Stimulated activated naive B cell treated with anti-CD40 and anti-IgM and Interleukin-4, amounts not matched to agents 10 μg/mL and 1 μg/mL and 100 μg/mL, for 72 hours (primary cell): ENCODE data around the gene DYNLT4.
"Not testable (repeated sequence)": the region's sequence is repeated elsewhere in the genome, so short reads cannot be mapped to it uniquely, and the experiment has no call there.

Source experiments
- ATAC-seq, 2 donors: fragments of 150-1000 bp; cut with Tn5 transposase; replicated peaks; 2 replicates each; pipeline ENCODE4 v1.10.0; 2021; ENCODE audit warnings: moderate library complexity in 1 of 2
- DNase-seq: peaks from one replicate; pipeline ENCODE4 v3.0.0; 2021
- H3K27ac Mint-ChIP-seq: one replicate; pipeline ENCODE4 v1.8.0; 2022; ENCODE audit warnings: mild to moderate bottlenecking, mixed read lengths
- H3K27me3 Mint-ChIP-seq, 2 donors: one replicate each; pipeline ENCODE4 v1.8.0; 2022; ENCODE audit warnings: mixed read lengths in 2 of 2
- H3K36me3 Mint-ChIP-seq, 2 donors: one replicate each; pipeline ENCODE4 v1.8.0; 2022; ENCODE audit warnings: mixed read lengths in 2 of 2, mild to moderate bottlenecking in 1 of 2
- H3K4me1 Mint-ChIP-seq, 2 donors: one replicate each; pipeline ENCODE4 v1.8.0; 2022; ENCODE audit warnings: mixed read lengths in 2 of 2, mild to moderate bottlenecking in 1 of 2
- H3K4me3 Mint-ChIP-seq, 2 donors: one replicate each; pipeline ENCODE4 v1.8.0; 2022; ENCODE audit warnings: mild to moderate bottlenecking in 2 of 2, mixed read lengths in 2 of 2, moderate library complexity in 1 of 2
- H3K9me3 Mint-ChIP-seq, 2 donors: one replicate each; pipeline ENCODE4 v1.8.0; 2022; ENCODE audit warnings: mixed read lengths in 2 of 2, mild to moderate bottlenecking in 1 of 2

The DYNLT4 gene

DNA sequence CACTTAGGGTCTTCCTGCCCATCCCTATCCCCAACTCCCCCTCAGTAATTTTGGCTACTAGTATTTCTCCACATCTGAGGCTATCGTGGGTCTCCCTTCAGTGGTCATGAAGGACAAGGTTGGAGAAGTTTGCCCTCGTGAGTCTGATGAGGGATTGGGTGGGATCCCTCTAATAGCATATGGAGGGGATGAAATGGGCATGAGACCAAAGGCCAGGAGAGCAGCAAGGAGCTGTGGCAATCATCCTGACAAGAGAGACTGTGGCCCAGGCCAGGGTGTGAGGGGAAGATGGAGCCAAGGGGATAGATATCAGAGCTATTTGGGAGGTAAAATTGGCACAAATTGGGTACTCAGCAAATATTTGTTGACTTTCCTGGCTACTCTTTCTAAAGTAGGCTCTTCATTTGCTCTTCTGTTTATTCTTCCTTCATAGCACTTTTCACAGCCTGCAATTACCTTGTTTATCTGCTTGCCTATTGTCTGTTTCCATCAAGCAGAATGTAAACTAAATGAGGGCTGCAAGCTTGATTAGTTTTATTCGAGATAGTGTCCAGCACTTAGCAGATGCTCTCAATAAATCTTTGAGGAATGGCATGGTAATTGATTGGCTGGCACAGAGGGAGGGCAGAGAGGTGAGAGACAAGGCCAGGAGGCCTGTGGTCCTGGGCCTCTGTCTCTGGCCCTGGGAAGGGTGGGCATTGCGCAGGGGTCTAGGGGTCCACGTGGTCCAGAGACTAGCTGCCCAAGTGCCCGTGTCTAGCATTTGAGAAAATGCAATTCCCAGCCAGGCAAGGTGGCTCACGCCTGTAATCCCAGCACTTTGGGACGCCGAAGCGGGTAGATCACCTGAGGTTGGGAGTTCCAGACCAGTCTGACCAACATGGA lies 8.4 kb downstream of the DYNLT4 start:
- Mint-ChIP-seq H3K36me3 (peaks cover 16 to 28% of the 10 kb centered on the region in 2 donors), H3K4me3 (peak overlapping the region in 1 of 2 donors; percentile 97), H3K9me3 (no peaks in the 10 kb centered on the region), H3K27me3 (no peaks in the 10 kb centered on the region), H3K27ac (peak overlapping the region; percentile 99), H3K4me1 (peaks cover 31 to 42% of the 10 kb centered on the region in 2 donors)
- DNase-seq = no peak
- no peak for ATAC-seq

DNA sequence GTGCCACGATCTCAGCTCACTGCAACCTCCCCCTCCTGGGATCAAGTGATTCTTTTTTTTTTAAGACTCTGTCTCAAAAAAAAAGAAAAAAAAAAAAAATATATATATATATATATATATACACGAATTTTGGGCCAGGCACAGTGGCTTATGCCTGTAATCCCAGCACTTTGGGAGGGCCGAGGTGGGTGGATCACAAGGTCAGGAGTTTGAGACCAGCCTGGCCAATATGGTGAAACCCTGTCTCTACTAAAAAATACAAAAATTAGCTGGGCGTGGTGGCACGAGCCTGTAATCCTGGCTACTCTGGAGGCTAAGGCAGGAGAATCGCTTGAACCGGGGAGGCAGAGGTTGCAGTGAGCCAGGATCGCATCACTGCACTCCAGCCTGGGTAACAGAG lies 9.3 kb downstream of the DYNLT4 start:
- peaks cover 25 to 37% of the 10 kb centered on the region in 2 donors for H3K4me1 Mint-ChIP-seq
- not testable (repeated sequence) for H3K27ac Mint-ChIP-seq, DNase-seq, H3K27me3 Mint-ChIP-seq, H3K9me3 Mint-ChIP-seq, H3K4me3 Mint-ChIP-seq, ATAC-seq
- peaks cover 12 to 19% of the 10 kb centered on the region in 2 donors for H3K36me3 Mint-ChIP-seq

DNA sequence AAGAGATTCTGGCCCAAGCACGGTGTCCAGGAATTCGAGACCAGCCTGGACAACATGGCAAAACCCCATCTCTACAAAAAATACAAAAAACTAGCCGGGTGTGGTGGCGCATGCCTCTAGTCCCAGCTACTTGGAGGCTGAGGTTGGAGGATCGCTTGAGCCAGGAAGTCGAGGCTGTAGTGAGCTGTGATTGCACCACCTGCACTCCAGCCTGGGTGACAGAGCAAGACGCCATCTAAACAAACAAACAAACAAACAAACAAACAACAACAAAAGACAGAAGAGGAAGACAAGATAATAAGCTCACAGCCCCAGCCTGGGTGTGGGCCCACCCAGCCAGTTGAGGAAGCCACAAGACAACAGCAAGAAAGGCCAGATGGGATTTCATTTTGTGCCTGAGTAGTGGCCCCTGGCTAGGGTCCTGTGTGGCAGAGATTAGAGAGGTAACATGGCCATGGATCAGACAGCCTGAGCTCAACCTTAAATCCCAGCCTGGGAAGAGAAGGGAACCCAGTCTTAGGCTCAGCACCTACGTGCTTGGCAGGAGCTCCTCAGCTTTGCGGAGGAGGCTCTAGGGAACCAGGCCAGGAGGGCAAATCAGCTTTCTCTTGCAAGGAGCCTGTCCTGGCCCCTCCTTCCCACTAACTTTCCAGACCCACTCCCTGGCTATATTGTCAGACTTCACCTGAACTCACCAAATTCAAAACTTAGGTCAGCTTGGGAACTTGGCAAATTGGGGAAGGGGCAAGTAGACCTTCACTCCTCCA lies 14.2 kb downstream of the DYNLT4 start:
- H3K27me3 Mint-ChIP-seq = no peaks in the 10 kb centered on the region
- no peak overlapping the region for H3K4me3 Mint-ChIP-seq
- DNase-seq (no peak), ATAC-seq (no peak)
- H3K27ac Mint-ChIP-seq = no peak overlapping the region
- H3K36me3 Mint-ChIP-seq = no peaks in the 10 kb centered on the region
- peaks cover 3 to 5% of the 10 kb centered on the region in 2 donors for H3K4me1 Mint-ChIP-seq
- no peaks in the 10 kb centered on the region for H3K9me3 Mint-ChIP-seq

DNA sequence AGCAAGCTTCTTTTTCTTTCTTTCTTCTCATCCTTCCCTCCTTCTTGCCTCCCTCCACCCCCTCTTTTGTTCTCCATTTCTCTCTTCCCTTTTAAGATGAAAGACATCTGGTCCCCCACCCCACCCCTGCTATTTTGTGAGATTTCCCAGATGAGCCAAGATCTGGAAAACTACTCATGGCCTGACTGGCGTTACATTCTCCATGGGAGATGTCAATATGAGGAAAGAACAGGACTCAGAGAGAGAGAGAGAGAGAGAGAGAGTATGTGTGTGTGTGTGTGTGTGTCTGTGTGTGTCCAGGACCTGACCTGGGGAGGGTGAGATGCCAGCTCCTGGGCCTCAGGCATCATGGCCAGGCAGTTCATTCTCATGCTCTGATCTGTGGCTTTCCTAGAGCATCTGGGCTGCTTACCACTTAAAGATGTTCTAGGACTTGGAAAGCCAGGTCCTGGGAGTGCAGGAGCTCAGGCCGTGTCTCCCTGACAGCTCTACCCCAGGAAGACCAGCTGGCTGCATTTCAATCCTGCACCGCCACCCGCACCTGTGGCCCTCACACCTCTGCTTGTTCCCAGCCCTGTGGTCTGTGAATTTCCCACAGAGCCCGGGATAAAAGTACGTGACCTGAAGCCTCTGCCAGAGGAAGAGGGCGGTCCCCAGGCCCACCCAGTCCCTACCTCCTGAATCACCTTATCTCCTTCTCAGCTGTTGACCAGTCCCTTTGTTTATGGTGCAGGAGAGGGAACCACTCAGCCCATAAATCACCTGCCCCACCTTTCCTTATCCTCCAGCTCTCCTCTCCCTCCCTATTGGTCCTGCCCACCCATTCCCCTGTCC lies 16.0 kb downstream of the DYNLT4 start:
- ATAC-seq (no peak), DNase-seq (no peak)
- H3K9me3 Mint-ChIP-seq = no peaks in the 10 kb centered on the region
- no peak overlapping the region for H3K27ac Mint-ChIP-seq
- H3K27me3 Mint-ChIP-seq = no peaks in the 10 kb centered on the region
- peaks cover 8 to 11% of the 10 kb centered on the region in 2 donors for H3K4me1 Mint-ChIP-seq
- H3K4me3 Mint-ChIP-seq = no peak overlapping the region
- H3K36me3 Mint-ChIP-seq = no peaks in the 10 kb centered on the region

DNA sequence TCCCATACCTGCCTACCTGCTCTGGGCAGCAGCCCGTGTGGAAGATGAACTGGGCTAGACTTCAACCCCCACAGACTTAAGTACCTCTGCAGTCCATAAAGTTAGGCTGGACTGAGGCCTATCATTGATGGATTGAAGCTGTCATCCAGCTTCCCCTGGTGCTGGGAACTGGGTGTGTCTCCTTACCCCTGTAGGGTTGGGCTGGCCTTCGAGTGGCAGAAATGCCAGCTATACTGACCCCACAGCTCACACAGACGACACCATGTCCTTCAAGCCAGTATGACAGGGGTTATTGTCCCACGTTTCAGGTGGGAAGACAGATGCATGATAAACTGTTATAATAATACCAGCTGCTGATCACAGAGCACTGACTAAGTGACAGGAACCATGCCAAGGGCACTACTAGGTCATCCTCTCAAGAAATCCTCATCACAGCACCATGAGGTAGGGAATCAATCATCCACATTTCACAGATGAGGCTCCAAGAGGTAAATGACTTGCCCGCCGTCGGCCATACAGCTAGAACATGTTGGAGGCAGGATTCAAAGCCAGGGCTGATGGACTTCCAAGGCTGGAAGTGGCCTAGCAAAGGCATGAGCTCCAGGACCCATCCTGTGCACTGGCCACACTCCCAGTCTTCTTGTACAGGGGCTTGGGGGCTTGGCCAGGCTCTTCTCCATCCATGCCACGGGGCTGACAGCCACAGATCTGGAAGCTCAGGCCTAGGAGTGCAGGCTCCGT lies 18.9 kb downstream of the DYNLT4 start, which contains the start of gene BEST4:
TSS of gene BEST4 (minus strand) at position 51 of the 741 bp plus-strand sequence. CDS start 465 bp downstream, outside the sequence.
- peaks cover 18 to 32% of the 10 kb centered on the region in 2 donors for H3K4me1 Mint-ChIP-seq
- H3K36me3 Mint-ChIP-seq = peaks cover under 1 to 1% of the 10 kb centered on the region in 2 donors
- ATAC-seq (no peak), DNase-seq (no peak)
- H3K9me3 Mint-ChIP-seq = no peaks in the 10 kb centered on the region
- no peak within 1 kb of the TSS for H3K4me3 Mint-ChIP-seq
- H3K27me3 Mint-ChIP-seq = no peaks in the 10 kb centered on the region
- H3K27ac Mint-ChIP-seq = no peak within 1 kb of the TSS

DNA sequence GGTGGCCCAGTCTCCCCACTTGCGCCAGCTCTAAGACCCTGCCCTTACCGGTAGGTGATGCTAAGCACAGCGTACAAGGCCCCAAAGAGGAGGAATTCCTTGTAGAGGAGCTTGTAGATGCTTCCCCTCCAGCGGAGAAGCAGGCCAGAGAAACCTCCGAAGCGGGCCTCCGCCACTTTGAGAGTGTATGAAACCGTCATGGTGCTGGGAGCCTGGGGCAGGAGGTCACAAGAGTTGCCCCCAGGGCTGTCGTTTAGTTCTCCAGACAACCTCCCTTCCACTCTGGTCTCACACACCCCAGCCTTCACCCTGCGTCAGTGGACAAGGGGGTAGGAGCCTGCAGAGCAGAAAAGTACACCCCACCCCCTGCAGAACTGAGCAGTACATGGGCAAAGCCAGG lies 19.6 kb downstream of the DYNLT4 start:
- no peak for DNase-seq
- peaks cover 2 to 4% of the 10 kb centered on the region in 2 donors for H3K36me3 Mint-ChIP-seq
- no peak for ATAC-seq
- peaks cover 20 to 40% of the 10 kb centered on the region in 2 donors for H3K4me1 Mint-ChIP-seq
- no peak overlapping the region for H3K4me3 Mint-ChIP-seq
- H3K27me3 Mint-ChIP-seq = no peaks in the 10 kb centered on the region
- H3K27ac Mint-ChIP-seq = no peak overlapping the region
- H3K9me3 Mint-ChIP-seq = no peaks in the 10 kb centered on the region

DNA sequence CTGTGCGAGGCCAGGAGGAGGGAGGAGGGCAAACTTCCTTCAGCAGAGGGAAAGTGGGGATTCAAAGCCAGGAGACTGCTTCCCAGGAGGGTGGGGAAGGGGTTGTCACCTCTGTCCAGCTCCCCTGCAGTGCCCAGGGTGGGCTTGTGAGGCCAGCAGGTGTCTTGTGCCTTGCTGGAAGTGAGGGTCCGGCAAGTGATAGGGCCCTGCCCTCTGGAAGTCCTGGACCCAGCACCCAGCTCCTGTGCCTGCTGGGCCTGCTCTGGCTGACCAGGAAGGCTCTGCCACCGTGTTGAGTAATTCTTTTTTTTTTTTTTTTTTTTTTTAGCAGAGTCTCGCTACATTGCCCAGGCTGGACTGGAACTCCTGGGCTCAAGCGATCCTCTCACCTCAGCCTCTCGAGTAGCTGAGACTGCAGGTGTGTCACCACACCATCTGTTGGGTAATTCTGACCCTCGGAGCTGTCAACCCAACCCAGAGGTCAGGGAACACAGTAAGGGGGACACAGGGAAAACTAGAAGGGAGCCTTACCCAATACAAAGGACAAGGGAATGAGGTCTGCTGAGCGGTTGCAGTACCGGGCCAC lies 20.2 kb downstream of the DYNLT4 start:
- H3K27ac Mint-ChIP-seq = peak overlapping the region; percentile 89
- no peaks in the 10 kb centered on the region for H3K9me3 Mint-ChIP-seq
- DNase-seq (no peak), ATAC-seq (no peak)
- H3K4me1 Mint-ChIP-seq = peaks cover 20 to 46% of the 10 kb centered on the region in 2 donors
- H3K4me3 Mint-ChIP-seq = peak overlapping the region; percentile 69 to 80
- no peaks in the 10 kb centered on the region for H3K27me3 Mint-ChIP-seq
- H3K36me3 Mint-ChIP-seq = peaks cover 6 to 8% of the 10 kb centered on the region in 2 donors

DNA sequence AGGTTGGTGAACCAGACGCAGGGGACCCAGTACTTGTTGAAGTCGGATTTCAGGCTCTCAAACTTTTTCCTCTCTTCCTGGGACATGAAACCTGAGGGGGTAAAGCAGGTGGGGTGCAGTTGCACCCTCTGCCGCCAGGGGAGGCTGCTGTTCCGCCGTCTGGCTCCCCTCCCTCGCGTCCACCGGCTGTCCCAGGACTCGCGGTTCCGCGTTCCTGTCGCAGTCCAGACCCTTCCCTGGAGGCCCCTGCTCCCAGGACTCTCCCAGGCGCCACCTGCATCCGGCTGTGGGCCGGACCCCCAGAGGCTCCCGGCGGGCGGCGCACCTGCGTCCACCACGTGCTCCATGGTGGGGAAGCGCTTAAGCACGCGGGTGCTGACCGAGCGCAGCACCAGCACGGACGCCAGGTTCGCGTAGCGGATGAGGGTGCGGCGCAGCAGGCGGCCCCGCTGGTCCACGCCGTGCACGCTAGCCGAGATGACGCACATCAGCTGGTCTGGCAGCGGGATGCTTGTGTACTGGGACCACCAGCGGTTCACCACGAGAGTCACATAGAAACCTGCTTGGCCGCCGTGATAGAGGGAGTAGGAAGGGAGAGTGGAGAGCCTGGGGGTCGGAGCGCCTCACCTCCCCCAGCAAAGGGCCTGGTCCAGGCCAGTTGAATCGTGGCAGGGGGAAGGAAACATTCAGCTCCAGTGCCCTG lies 20.9 kb downstream of the DYNLT4 start:
- H3K9me3 Mint-ChIP-seq = no peaks in the 10 kb centered on the region
- peak overlapping the region; percentile 69 to 80 for H3K4me3 Mint-ChIP-seq
- H3K27me3 Mint-ChIP-seq = no peaks in the 10 kb centered on the region
- H3K27ac Mint-ChIP-seq = peak overlapping the region; percentile 89
- H3K4me1 Mint-ChIP-seq = peaks cover 22 to 52% of the 10 kb centered on the region in 2 donors
- ATAC-seq (peak; percentile 78 to 82), DNase-seq (peak; percentile 68)
- H3K36me3 Mint-ChIP-seq = peaks cover 13 to 14% of the 10 kb centered on the region in 2 donors

DNA sequence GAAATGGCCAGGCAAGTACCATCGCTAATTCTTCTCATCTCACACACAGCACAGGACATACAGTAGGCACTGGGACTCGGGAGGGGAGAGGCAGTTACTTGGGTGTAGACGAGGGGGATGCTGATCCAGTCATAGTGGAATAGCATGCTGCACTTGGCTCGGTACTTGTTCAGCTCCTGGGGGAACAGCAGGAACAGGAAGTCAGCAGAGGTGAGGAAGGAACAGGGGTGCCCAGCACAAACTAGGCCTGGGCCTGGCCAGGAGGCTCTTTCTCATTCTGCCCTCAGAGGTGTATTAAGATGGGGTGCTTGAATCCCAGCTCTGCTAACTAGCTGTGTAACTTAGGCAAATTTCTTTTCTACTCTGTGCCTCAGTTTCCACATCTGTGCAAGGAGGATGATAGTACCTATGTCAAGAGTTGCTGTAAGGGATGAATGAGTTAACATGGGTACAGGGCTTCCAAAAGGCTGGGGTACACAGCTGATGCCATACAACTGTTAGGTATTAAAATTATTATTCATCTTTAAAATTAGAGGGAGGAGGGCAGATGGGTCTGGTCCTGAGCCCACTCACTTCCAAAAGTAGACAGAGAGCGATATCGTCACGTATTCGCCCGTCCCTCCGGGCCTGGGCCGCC lies 21.5 kb downstream of the DYNLT4 start:
- Mint-ChIP-seq H3K36me3 (peaks cover 17 to 21% of the 10 kb centered on the region in 2 donors), H3K27ac (peak overlapping the region; percentile 89), H3K4me1 (peaks cover 24 to 53% of the 10 kb centered on the region in 2 donors), H3K27me3 (no peaks in the 10 kb centered on the region), H3K4me3 (peak overlapping the region; percentile 69 to 80), H3K9me3 (no peaks in the 10 kb centered on the region)
- ATAC-seq = peak; percentile 2 to 10
- no peak for DNase-seq

DNA sequence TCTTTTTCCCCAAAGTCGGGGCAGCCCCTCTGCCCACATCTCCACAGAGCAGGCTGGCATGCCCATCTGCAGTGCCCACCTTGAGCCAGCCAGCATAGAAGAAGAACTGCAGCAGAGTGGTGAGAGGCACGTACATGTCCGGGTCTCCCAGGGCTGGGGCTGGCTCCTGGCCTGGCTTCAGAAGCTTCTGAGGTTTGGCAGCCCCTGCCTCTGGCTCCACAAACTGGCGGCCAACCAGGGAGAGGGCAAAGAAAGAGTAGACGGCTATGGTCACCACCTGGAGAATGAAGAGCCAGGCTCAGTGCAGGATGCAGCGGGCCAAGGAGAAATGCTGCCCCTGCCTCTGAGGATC lies 22.1 kb downstream of the DYNLT4 start:
- Mint-ChIP-seq H3K4me1 (peaks cover 28 to 53% of the 10 kb centered on the region in 2 donors), H3K27ac (peak overlapping the region; percentile 85), H3K27me3 (no peaks in the 10 kb centered on the region), H3K4me3 (peak overlapping the region; percentile 64 to 80), H3K9me3 (no peaks in the 10 kb centered on the region), H3K36me3 (peaks cover 22 to 27% of the 10 kb centered on the region in 2 donors)
- no peak for DNase-seq
- ATAC-seq = no peak

DNA sequence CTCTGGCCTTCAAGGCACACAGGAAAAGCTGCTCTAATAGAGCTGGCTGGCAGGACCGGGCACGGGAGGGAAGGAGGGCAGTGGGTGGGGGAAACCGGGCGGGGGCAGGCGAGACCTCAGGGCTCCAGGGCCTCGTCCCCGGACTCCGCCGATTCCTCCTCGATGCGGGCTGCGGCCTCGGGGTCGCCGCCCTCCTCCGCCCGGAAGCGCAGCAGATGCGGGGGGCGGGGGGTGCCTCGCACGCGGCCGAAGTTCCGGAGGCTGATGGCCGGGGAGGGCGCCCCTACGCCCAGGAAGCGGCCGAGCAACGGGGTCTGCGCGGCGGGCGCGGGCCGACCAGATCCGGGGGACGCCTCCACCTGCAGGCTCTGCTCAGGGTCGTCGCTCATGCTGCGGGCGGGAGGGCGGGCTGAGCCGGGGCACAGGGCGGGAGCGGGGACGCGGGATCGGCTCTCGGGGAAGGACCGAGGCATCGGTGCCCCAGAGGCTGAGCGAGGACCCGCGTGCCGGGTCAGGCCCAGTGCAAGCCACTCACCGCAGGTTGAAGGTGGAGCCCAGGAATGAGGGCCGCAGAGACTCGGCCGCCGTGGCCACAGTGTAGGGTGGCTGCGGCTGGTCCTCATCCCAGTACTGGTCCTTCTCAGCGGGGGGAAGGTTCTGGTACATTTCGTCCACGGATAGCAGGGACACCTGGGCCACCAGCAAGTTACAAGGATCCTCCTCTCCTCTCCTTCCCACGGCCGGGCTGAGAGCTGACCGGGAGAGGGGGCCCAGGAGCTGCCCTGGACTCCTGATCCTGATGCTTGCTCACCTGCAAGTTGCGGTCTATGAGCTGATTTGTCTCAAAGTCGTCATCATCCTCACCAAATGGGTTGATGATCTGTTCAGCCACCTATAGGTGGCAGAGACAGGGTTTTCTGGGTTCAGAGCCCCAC lies 22.8 kb downstream of the DYNLT4 start:
- H3K27me3 Mint-ChIP-seq = no peaks in the 10 kb centered on the region
- H3K36me3 Mint-ChIP-seq = peaks cover 27 to 33% of the 10 kb centered on the region in 2 donors
- peak overlapping the region; percentile 85 for H3K27ac Mint-ChIP-seq
- ATAC-seq (peak; percentile 19 to 35), DNase-seq (no peak)
- no peaks in the 10 kb centered on the region for H3K9me3 Mint-ChIP-seq
- peak overlapping the region; percentile 67 to 80 for H3K4me3 Mint-ChIP-seq
- peaks cover 28 to 54% of the 10 kb centered on the region in 2 donors for H3K4me1 Mint-ChIP-seq
